ENCODE data around the gene PSPN.

- TF ChIP-seq ZNF121 (CRISPR knock-in tag; IDR thresholded peaks at IDR 0.05) (no peak), CTCF (IDR thresholded peaks at IDR 0.05) (no peak), KAT7 (CRISPR knock-in tag; IDR thresholded peaks at IDR 0.05; ENCODE audit: borderline replicate concordance) (no peak), ESRRA (CRISPR knock-in tag; IDR thresholded peaks at IDR 0.05; ENCODE audit: borderline replicate concordance) (no peak), CBFB (CRISPR knock-in tag; IDR thresholded peaks at IDR 0.05; ENCODE audit: low read depth) (no peak), ZNF263 (CRISPR knock-in tag; IDR thresholded peaks at IDR 0.05; ENCODE audit: low read depth) (no peak), NFATC4 (CRISPR knock-in tag; IDR thresholded peaks at IDR 0.05) (no peak), ZNF232 (CRISPR knock-in tag; IDR thresholded peaks at IDR 0.05) (no peak), PREB (CRISPR knock-in tag; IDR thresholded peaks at IDR 0.05; ENCODE audit: borderline replicate concordance) (no peak), PRDM15 (CRISPR knock-in tag; IDR thresholded peaks at IDR 0.05) (no peak)
- TF ChIP-seq, protein P1, sequence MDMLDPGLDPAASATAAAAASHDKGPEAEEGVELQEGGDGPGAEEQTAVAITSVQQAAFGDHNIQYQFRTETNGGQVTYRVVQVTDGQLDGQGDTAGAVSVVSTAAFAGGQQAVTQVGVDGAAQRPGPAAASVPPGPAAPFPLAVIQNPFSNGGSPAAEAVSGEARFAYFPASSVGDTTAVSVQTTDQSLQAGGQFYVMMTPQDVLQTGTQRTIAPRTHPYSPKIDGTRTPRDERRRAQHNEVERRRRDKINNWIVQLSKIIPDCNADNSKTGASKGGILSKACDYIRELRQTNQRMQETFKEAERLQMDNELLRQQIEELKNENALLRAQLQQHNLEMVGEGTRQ (CRISPR knock-in tag; IDR thresholded peaks at IDR 0.05) = no peak
- TF ChIP-seq, protein P2, sequence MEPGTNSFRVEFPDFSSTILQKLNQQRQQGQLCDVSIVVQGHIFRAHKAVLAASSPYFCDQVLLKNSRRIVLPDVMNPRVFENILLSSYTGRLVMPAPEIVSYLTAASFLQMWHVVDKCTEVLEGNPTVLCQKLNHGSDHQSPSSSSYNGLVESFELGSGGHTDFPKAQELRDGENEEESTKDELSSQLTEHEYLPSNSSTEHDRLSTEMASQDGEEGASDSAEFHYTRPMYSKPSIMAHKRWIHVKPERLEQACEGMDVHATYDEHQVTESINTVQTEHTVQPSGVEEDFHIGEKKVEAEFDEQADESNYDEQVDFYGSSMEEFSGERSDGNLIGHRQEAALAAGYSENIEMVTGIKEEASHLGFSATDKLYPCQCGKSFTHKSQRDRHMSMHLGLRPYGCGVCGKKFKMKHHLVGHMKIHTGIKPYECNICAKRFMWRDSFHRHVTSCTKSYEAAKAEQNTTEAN (CRISPR knock-in tag; IDR thresholded peaks at IDR 0.05) = no peak
- TF ChIP-seq, protein P3, sequence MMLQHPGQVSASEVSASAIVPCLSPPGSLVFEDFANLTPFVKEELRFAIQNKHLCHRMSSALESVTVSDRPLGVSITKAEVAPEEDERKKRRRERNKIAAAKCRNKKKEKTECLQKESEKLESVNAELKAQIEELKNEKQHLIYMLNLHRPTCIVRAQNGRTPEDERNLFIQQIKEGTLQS (CRISPR knock-in tag; conservative IDR thresholded peaks at IDR 0.05) = no peak
Measured at GRCh38 chr19:6417713-6418561, 42.2 kb upstream of the PSPN start.
